HepG2 (cell line): ENCODE measurements around the gene EI24. TPM values are rescaled to one million over a fixed set of nuclear protein-coding genes. Genes with fewer than 3 reads are reported as not detected.
A peak's percentile ranks its signal among the peaks of the same experiment; 100 is the strongest.

Source experiments
- ADNP ChIP-seq: sonication (generic); formaldehyde crosslinking; IDR thresholded peaks from 2 replicates; pipeline ENCODE4 v1.4.0; 2020; ENCODE audit warnings: missing genetic modification reagents
- ARHGAP35 ChIP-seq: sonication (generic); formaldehyde crosslinking; IDR thresholded peaks from 2 replicates; pipeline ENCODE4 v1.9.0; 2022; ENCODE audit warnings: mild to moderate bottlenecking, inconsistent platforms, moderate library complexity, missing genetic modification reagents, borderline replicate concordance
- CHD4 ChIP-seq: fragments of 200-600 bp; sonication (generic); IDR thresholded peaks from 2 replicates; pipeline ENCODE4 v1.7.0; 2017; ENCODE audit warnings: mild to moderate bottlenecking, low read length, borderline replicate concordance
- IRF2 ChIP-seq: IDR thresholded peaks from 2 replicates; pipeline ENCODE4 v1.6.1; 2018; ENCODE audit warnings: missing genetic modification reagents, missing compliant biosample characterization
- KLF6 ChIP-seq: IDR thresholded peaks from 2 replicates; pipeline ENCODE4 v1.8.0; 2016; ENCODE audit warnings: missing biosample characterization, missing genetic modification reagents
- LCORL ChIP-seq, 2 experiments: fragments of 450-650 bp in 1 of 2; sonication (generic) in 1 of 2; formaldehyde crosslinking in 1 of 2; IDR thresholded peaks; 2 replicates each; pipeline versions ENCODE4 v1.5.0 to v1.6.1; 2017 to 2020; ENCODE audit warnings: antibody characterized with exemption in 1 of 2, missing genetic modification reagents in 1 of 2
- NFE2L2 ChIP-seq: fragments of 150-350 bp; IDR thresholded peaks from 2 replicates; pipeline ENCODE4 v1.6.1; 2014; ENCODE audit warnings: low read length
- PAX8 ChIP-seq: sonication (generic); formaldehyde crosslinking; IDR thresholded peaks from 2 replicates; pipeline ENCODE4 v1.8.0; 2022; ENCODE audit warnings: mild to moderate bottlenecking, missing genetic modification reagents, borderline replicate concordance
- RFXANK ChIP-seq: IDR thresholded peaks from 2 replicates; pipeline ENCODE4 v1.6.1; 2016
- TGIF2 ChIP-seq: IDR thresholded peaks from 2 replicates; pipeline ENCODE4 v1.6.1; 2016; ENCODE audit warnings: control low read depth, missing compliant biosample characterization
- ZKSCAN8 ChIP-seq: IDR thresholded peaks from 2 replicates; pipeline ENCODE4 v1.6.1; 2016; ENCODE audit warnings: borderline replicate concordance, missing genetic modification reagents, missing compliant biosample characterization
- ZNF326 ChIP-seq: sonication (generic); formaldehyde crosslinking; IDR thresholded peaks from 2 replicates; pipeline ENCODE4 v1.4.0; 2020; ENCODE audit warnings: missing genetic modification reagents, borderline replicate concordance
- ZNF543 ChIP-seq: sonication (generic); formaldehyde crosslinking; IDR thresholded peaks from 2 replicates; pipeline ENCODE4 v1.4.0; 2020; ENCODE audit warnings: mild to moderate bottlenecking, missing genetic modification reagents
- ZNF607 ChIP-seq: sonication (generic); formaldehyde crosslinking; IDR thresholded peaks from 2 replicates; pipeline ENCODE4 v1.5.1; 2020; ENCODE audit warnings: missing genetic modification reagents, mild to moderate bottlenecking, borderline replicate concordance
- polyA plus RNA-seq, 8 experiments: library from polyadenylated mRNA; depleted of rRNA in 3 of 8; stranded (reverse) in 7 of 8; unstranded in 1 of 8; fragments of >200 nt; fragmentation: Illumina TruSeq in 4 of 8; extraction: Trizol in 4 of 8; gene quantifications; 2 replicates each; pipeline versions ENCODE4 v1.2.1 to v1.2.3, GENCODE V29; 2011 to 2016; ENCODE audit warnings: low read depth in 4 of 8, missing spikeins in 1 of 8, mixed read lengths in 1 of 8; ENCODE audit not compliant: insufficient read depth in 1 of 8
- total RNA-seq, 5 experiments: library from RNA; depleted of rRNA; stranded (reverse); fragments of >200 nt; fragmentation: Illumina TruSeq; extraction: Trizol; gene quantifications; 2 replicates each; pipeline ENCODE4 v1.2.3, GENCODE V29; 2016; ENCODE audit warnings: low read depth in 1 of 5
- TF ChIP-seq, protein P1 (sequence below), 2 experiments: sonication (generic) in 1 of 2; formaldehyde crosslinking in 1 of 2; IDR thresholded peaks; 2 replicates each; pipeline versions ENCODE4 v1.6.1 to v1.9.0; 2014 to 2022; ENCODE audit warnings: antibody characterized with exemption in 1 of 2, borderline replicate concordance in 1 of 2, inconsistent platforms in 1 of 2, low read depth in 1 of 2, missing genetic modification reagents in 1 of 2
- TF ChIP-seq, protein P2 (sequence below): sonication (generic); formaldehyde crosslinking; IDR thresholded peaks from 2 replicates; pipeline ENCODE4 v1.4.0; 2020; ENCODE audit warnings: mild to moderate bottlenecking, missing genetic modification reagents
- TF ChIP-seq, protein P3 (sequence below), 2 experiments: sonication (generic) in 1 of 2; formaldehyde crosslinking in 1 of 2; IDR thresholded peaks; 2 replicates each; pipeline versions ENCODE4 v1.4.0 to v1.6.1; 2018 to 2020; ENCODE audit warnings: missing genetic modification reagents in 2 of 2, borderline replicate concordance in 1 of 2, low read depth in 1 of 2, mild to moderate bottlenecking in 1 of 2, missing biosample characterization in 1 of 2

The EI24 gene
- total and polyA plus RNA-seq, 2 of the 13 experiments (the other 11 are each of a cell fraction or from before 2014, with no cell fraction given), result 84.7 to 126 TPM

DNA sequence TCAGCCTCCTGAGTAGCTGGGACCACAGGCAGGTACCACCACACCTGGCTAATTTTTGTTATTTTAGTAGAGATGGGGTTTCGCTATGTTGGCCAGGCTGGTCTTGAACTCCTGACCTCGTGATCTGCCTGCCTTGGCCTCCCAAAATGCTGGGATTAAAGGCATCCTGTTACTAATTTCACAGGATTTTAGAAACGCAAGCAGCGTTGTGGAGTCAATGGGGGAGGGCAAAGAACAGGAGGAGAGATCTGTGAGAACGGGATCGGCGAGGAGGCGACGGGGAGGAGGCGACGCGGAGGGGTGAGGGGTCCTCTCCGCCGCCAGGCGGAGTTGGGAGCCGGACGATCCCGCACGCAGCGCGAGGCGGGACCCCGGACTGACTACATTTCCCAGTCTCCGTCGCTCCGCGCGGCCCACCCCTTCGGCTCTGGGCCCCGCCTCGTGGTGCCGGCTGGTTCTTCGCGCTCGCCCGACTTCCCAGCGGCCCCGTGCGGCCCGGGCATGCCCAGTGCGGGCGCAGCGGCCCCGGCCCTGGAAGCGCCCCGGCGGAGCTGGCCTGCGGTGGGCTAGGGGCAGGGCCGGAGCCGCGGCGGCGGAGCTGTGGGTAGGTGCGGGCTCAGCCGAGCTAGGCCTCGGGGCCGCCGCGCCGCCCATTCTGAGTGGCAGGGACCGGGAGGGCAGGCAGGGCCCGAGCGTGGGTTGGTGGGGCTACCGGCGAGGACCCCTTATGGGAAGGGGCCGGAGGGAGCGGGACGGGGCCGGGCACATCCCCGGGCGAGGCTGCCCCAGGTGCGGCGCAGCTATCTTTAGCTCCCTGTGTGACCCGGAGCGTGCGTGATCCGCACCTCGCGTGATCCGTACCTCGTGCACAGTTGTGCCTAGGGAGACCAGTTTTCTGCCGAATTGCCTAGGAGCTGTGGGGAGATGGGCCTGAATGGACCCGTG, at the start of gene EI24 (continued):
- TF ChIP-seq, protein P1, sequence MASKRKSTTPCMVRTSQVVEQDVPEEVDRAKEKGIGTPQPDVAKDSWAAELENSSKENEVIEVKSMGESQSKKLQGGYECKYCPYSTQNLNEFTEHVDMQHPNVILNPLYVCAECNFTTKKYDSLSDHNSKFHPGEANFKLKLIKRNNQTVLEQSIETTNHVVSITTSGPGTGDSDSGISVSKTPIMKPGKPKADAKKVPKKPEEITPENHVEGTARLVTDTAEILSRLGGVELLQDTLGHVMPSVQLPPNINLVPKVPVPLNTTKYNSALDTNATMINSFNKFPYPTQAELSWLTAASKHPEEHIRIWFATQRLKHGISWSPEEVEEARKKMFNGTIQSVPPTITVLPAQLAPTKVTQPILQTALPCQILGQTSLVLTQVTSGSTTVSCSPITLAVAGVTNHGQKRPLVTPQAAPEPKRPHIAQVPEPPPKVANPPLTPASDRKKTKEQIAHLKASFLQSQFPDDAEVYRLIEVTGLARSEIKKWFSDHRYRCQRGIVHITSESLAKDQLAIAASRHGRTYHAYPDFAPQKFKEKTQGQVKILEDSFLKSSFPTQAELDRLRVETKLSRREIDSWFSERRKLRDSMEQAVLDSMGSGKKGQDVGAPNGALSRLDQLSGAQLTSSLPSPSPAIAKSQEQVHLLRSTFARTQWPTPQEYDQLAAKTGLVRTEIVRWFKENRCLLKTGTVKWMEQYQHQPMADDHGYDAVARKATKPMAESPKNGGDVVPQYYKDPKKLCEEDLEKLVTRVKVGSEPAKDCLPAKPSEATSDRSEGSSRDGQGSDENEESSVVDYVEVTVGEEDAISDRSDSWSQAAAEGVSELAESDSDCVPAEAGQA (IDR thresholded peaks at IDR 0.05; ENCODE audit: low read depth), result no peak
- TF ChIP-seq, protein P1 (CRISPR knock-in tag; IDR thresholded peaks at IDR 0.05; ENCODE audit: borderline replicate concordance), result 0 out of 2 replicates have a peak, but pooled peaks have one; percentile 43
- TF ChIP-seq PAX8 (CRISPR knock-in tag) (no peak), KLF6 (CRISPR knock-in tag) (no peak), ARHGAP35 (CRISPR knock-in tag) (no peak; the same call in 1 of the 2 replicates), NFE2L2 (no peak), IRF2 (CRISPR knock-in tag) (peak; percentile 86; the same call in 1 of the 2 replicates), ADNP (CRISPR knock-in tag) (peak; percentile 85), ZNF543 (peak; percentile 88), ZNF607 (peak; percentile 92; the same call in 1 of the 2 replicates), LCORL (IDR thresholded peaks at IDR 0.05) (no peak), LCORL (CRISPR knock-in tag; IDR thresholded peaks at IDR 0.05) (0 out of 2 replicates have a peak, but pooled peaks have one; percentile 33), ZKSCAN8 (CRISPR knock-in tag) (0 out of 2 replicates have a peak, but pooled peaks have one; percentile 27), TGIF2 (no peak), ZNF326 (CRISPR knock-in tag) (no peak), RFXANK (CRISPR knock-in tag) (no peak), CHD4 (no peak)
- TF ChIP-seq, protein P2, sequence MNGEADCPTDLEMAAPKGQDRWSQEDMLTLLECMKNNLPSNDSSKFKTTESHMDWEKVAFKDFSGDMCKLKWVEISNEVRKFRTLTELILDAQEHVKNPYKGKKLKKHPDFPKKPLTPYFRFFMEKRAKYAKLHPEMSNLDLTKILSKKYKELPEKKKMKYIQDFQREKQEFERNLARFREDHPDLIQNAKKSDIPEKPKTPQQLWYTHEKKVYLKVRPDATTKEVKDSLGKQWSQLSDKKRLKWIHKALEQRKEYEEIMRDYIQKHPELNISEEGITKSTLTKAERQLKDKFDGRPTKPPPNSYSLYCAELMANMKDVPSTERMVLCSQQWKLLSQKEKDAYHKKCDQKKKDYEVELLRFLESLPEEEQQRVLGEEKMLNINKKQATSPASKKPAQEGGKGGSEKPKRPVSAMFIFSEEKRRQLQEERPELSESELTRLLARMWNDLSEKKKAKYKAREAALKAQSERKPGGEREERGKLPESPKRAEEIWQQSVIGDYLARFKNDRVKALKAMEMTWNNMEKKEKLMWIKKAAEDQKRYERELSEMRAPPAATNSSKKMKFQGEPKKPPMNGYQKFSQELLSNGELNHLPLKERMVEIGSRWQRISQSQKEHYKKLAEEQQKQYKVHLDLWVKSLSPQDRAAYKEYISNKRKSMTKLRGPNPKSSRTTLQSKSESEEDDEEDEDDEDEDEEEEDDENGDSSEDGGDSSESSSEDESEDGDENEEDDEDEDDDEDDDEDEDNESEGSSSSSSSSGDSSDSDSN (CRISPR knock-in tag), result peak; percentile 86
- TF ChIP-seq, protein P3, sequence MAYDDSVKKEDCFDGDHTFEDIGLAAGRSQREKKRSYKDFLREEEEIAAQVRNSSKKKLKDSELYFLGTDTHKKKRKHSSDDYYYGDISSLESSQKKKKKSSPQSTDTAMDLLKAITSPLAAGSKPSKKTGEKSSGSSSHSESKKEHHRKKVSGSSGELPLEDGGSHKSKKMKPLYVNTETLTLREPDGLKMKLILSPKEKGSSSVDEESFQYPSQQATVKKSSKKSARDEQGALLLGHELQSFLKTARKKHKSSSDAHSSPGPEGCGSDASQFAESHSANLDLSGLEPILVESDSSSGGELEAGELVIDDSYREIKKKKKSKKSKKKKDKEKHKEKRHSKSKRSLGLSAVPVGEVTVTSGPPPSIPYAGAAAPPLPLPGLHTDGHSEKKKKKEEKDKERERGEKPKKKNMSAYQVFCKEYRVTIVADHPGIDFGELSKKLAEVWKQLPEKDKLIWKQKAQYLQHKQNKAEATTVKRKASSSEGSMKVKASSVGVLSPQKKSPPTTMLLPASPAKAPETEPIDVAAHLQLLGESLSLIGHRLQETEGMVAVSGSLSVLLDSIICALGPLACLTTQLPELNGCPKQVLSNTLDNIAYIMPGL (CRISPR knock-in tag; IDR thresholded peaks at IDR 0.05; ENCODE audit: borderline replicate concordance in 1 of 2, low read depth in 1 of 2), result peak; percentile 48 to 80
